Kidney (tissue), 14 donors: ENCODE measurements around the gene SLC11A1. TPM values are rescaled to one million over a fixed set of nuclear protein-coding genes. Genes with fewer than 3 reads are reported as not detected.

Experiments used
- DNase-seq, 5 donors: peaks; one replicate each; pipeline ENCODE4 v3.0.0-alpha.2; 2013 to 2020
- FAIRE-seq: peaks from 2 replicates; lab custom pipeline; 2012; peaks lifted over from hg19 to GRCh38; lab: Jason Lieb, UNC
- H3K27ac ChIP-seq, 2 donors: one replicate each; pipeline ENCODE4 v1.7.0; 2013; ENCODE audit warnings: low read depth in 2 of 2, low read length in 2 of 2, inconsistent platforms in 1 of 2
- H3K27me3 ChIP-seq: one replicate; pipeline ENCODE4 v1.7.1; 2013; ENCODE audit warnings: low read length, inconsistent platforms; ENCODE audit not compliant: control insufficient read depth, insufficient read depth
- H3K36me3 ChIP-seq, 3 donors: one replicate each; pipeline versions ENCODE4 v1.7.0 to v1.7.1; 2013; ENCODE audit warnings: low read length in 3 of 3, control low read depth in 1 of 3, inconsistent platforms in 1 of 3; ENCODE audit not compliant: insufficient read depth in 3 of 3, control insufficient read depth in 2 of 3
- H3K4me1 ChIP-seq, 3 donors: one replicate each; pipeline versions ENCODE4 v1.7.0 to v1.7.1; 2013; ENCODE audit warnings: low read length in 3 of 3, inconsistent platforms in 1 of 3, low read depth in 1 of 3; ENCODE audit not compliant: control insufficient read depth in 2 of 3, insufficient read depth in 2 of 3
- H3K4me3 ChIP-seq, 3 donors: one replicate each; pipeline versions ENCODE4 v1.7.0 to v1.8.1; 2013; ENCODE audit warnings: low read length in 3 of 3, control low read depth in 1 of 3, inconsistent platforms in 1 of 3
- H3K9ac ChIP-seq, 3 donors: one replicate each; pipeline versions ENCODE4 v1.7.0 to v1.7.1; 2013; ENCODE audit warnings: low read length in 3 of 3, control low read depth in 1 of 3, inconsistent platforms in 1 of 3
- H3K9me3 ChIP-seq, 3 donors: one replicate each; pipeline versions ENCODE4 v1.7.0 to v1.7.1; 2013; ENCODE audit warnings: low read length in 3 of 3, control low read depth in 1 of 3, inconsistent platforms in 1 of 3; ENCODE audit not compliant: control insufficient read depth in 2 of 3, insufficient read depth in 1 of 3
- intact Hi-C: fragments of 100-400 bp; cut with DNase I; formaldehyde crosslinking; loops from one replicate; pipeline ENCODE4 v1.11.1; 2022
- polyA plus RNA-seq: library from polyadenylated mRNA; stranded (reverse); fragments of 350-450 nt; fragmentation: Illumina TruSeq; extraction: RNeasy Lipid Tissue Mini Kit (QIAGEN cat#74804); gene quantifications from one replicate; pipeline ENCODE4 v1.2.3, GENCODE V29; 2014; ENCODE audit warnings: low read depth, low replicate concordance; ENCODE audit not compliant: insufficient read depth
- total RNA-seq: library from RNA; stranded (reverse); fragmentation: NEBNext Ultra II Directional; extraction: Animal tissue kit (Norgen Biotek cat#: 25700); gene quantifications from one replicate; pipeline ENCODE4 v1.2.1, GENCODE V29; 2021
- TF ChIP-seq, protein P1 (sequence below): IDR thresholded peaks from 3 replicates; pipeline ENCODE4 v1.5.1; 2012; ENCODE audit warnings: mild to moderate bottlenecking, moderate library complexity, borderline replicate concordance; ENCODE audit not compliant: insufficient read depth; ENCODE audit errors: extremely low read depth
- donor health status: control.
- donor health status: control.
- donor health status: control.
- donor health status: control.
- donor health status: control.
- donor health status: DM: yes; HTN: yes; CAD: no.
- donor health status: Normal renal cell carcinoma (clear cell type).

SLC11A1 gene
- total and polyA plus RNA-seq, 2 donors from 2014 or later = 1.2 to 37.6 TPM

DNA sequence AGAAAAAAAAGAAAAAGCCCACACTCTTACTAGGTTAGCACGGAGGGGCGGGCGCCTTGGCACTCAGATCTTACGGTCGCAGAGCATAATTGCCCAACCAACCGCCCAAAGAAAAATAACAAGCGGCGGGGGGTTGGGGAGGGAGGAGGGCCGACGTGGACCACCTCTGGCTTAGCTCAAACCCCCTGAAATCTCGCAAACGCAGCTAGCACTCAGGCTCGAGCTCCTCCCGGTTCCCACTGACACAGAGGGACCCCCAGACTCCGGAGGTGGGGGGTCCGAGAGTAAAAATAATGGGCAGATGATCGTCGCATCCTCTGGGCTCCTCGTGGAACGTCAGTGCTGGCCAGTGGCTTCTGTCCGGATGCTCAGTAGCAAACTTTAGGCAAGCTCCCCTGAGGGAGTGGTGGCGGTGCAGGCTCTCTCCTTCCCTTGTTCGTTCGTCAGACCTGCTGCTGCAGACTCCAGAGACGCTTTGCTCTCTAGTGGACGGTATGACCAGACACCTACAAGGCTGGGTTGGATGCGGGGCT lies 13.4 kb upstream of the SLC11A1 start:
- no peaks in the 10 kb centered on the region for H3K27me3 ChIP-seq
- peak; percentile 44 to 77 (median 70) for DNase-seq
- intact Hi-C loops = no loop called here
- H3K9ac ChIP-seq = peak overlapping the region in 1 of 3 donors; percentile 65
- TF ChIP-seq, protein P1, sequence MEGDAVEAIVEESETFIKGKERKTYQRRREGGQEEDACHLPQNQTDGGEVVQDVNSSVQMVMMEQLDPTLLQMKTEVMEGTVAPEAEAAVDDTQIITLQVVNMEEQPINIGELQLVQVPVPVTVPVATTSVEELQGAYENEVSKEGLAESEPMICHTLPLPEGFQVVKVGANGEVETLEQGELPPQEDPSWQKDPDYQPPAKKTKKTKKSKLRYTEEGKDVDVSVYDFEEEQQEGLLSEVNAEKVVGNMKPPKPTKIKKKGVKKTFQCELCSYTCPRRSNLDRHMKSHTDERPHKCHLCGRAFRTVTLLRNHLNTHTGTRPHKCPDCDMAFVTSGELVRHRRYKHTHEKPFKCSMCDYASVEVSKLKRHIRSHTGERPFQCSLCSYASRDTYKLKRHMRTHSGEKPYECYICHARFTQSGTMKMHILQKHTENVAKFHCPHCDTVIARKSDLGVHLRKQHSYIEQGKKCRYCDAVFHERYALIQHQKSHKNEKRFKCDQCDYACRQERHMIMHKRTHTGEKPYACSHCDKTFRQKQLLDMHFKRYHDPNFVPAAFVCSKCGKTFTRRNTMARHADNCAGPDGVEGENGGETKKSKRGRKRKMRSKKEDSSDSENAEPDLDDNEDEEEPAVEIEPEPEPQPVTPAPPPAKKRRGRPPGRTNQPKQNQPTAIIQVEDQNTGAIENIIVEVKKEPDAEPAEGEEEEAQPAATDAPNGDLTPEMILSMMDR = no peak
- peaks cover 0 to 8% (median 0%) of the 10 kb centered on the region in 3 donors for H3K4me1 ChIP-seq
- FAIRE-seq = no peak
- peaks cover 0 to 6% (median 0%) of the 10 kb centered on the region in 3 donors for H3K9me3 ChIP-seq
- no peaks in the 10 kb centered on the region for H3K36me3 ChIP-seq
- peak overlapping the region in 1 of 2 donors; percentile 60 for H3K27ac ChIP-seq
- peak overlapping the region in 1 of 3 donors; percentile 7 for H3K4me3 ChIP-seq

DNA sequence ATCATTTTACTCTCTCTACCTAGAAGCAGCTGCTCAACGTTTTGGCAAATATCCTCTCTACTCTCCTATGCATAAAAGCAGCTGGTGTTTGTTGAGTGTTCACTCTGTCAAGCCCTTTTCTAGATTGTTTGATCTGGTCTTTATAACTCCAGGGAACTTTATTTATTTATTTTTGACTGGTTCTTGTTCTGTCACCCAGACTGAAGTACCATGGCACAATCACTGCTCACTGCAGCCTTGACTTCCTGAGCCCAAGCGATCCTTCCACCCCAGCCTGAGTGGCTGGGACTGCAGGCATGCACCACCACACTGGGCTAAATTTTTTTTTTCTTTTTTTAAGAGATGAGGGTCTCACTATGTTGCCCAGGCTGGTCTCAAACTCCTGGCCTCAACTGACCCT lies 12.7 kb upstream of the SLC11A1 start:
- Histone ChIP-seq H3K27ac (peak overlapping the region in 1 of 2 donors; percentile 78), H3K9ac (no peak overlapping the region), H3K27me3 (no peaks in the 10 kb centered on the region), H3K9me3 (peaks cover 0 to 6% (median 0%) of the 10 kb centered on the region in 3 donors), H3K4me3 (no peak overlapping the region), H3K36me3 (no peaks in the 10 kb centered on the region), H3K4me1 (peaks cover 0 to 8% (median 0%) of the 10 kb centered on the region in 3 donors)
- no peak for FAIRE-seq
- peak in 1 of 5 donors; percentile 22 for DNase-seq
- intact Hi-C loops = no loop called here
- TF ChIP-seq, protein P1 = no peak

DNA sequence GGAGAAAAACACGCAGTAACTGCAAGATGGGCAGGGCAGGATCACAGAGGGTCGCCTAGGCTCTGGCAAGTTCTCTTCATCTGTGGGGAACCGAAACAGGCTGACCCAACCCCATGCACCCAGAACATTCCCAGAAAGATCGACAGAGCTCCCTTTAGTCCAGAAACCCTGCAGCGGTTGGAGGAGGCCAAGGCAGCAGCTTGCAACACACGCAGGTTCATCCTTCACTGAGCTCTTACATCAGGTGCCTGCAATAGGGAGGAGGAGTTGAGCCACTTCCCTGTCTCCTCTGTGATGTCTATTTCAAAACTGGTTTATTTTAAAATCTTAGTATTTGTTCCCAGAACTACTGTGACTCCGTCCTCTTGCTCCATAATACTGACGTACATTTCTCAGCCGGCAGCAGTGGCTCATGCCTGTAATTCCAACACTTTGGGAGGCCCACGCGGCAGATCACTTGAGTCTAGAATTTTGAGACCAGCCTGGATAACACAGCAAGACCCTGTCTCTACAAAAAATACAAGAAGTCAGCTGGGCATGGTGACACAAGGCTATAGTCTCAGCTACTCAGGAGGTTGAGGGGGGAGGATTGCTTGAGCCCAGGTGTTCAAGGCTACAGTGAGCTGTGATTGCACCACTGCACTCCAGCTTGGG lies 11.5 kb upstream of the SLC11A1 start:
- Histone ChIP-seq H3K9ac (no peak overlapping the region), H3K9me3 (peaks cover 0 to 6% (median 0%) of the 10 kb centered on the region in 3 donors), H3K4me3 (no peak overlapping the region), H3K36me3 (no peaks in the 10 kb centered on the region), H3K27ac (peak overlapping the region in 1 of 2 donors; percentile 78), H3K4me1 (peaks cover 0 to 8% (median 0%) of the 10 kb centered on the region in 3 donors), H3K27me3 (no peaks in the 10 kb centered on the region)
- peak in 3 of 5 donors; percentile 37 to 81 (median 60) for DNase-seq
- intact Hi-C loops = no loop called here
- no peak for FAIRE-seq
- TF ChIP-seq, protein P1 = no peak
